Keratinocyte (primary cell): ENCODE data around the gene TUBGCP3.

Experiments used
- CTCF ChIP-seq, 3 experiments: IDR thresholded peaks in 1 of 3; conservative IDR thresholded peaks in 1 of 3; optimal IDR thresholded peaks in 1 of 3; 2 replicates in 2 of 3; 3 replicates in 1 of 3; pipeline versions ENCODE3 to v1.5.1; 2011; ENCODE audit warnings: low read length in 3 of 3, mild to moderate bottlenecking in 3 of 3, moderate library complexity in 2 of 3, control low read depth in 1 of 3, inconsistent platforms in 1 of 3; ENCODE audit not compliant: insufficient read depth in 2 of 3; ENCODE audit errors: extremely low read depth in 1 of 3
- EZH2 ChIP-seq: IDR thresholded peaks from one replicate; pipeline ENCODE4 v1.6.1; 2012; ENCODE audit warnings: inconsistent platforms, mild to moderate bottlenecking, low read length, moderate library complexity

GRCh38 chr13:112582263-112582662 lies 5.7 kb downstream of the TUBGCP3 start:
- TF ChIP-seq CTCF (optimal IDR thresholded peaks at IDR 0.05 in 1 of 3, IDR thresholded peaks at IDR 0.05 in 1 of 3, conservative IDR thresholded peaks at IDR 0.05 in 1 of 3; ENCODE audit: extremely low read depth in 1 of 3, insufficient read depth in 2 of 3, low read length in 3 of 3) (no peak), EZH2 (no peak)
